IMR-90 (cell line): ENCODE measurements around the gene MYL11. TPM values are rescaled to one million over a fixed set of nuclear protein-coding genes. Genes with fewer than 3 reads are reported as not detected.

ENCODE experiments used
- ATAC-seq: fragments of 200-7000 bp; cut with Tn5 transposase; 2 replicates; pipeline ENCODE4 v1.9.1; 2020; ENCODE audit warnings: low read depth, mild to moderate bottlenecking, moderate library complexity
- BruUV-seq: library from RNA; stranded (reverse); fragments of 400-500 nt; replicated peaks from 2 replicates; lab custom pipeline; 2021; lab: Mats Ljungman, UMichigan
- CTCF ChIA-PET: fragments of 300-600 bp; formaldehyde crosslinking; extraction: SDS; loops from one replicate; lab custom pipeline; 2021; ENCODE audit warnings: antibody characterized with exemption; lab: Yijun Ruan, JAX
- POLR2A ChIA-PET: fragments of 300-600 bp; sonication (Branson Sonifier 250); formaldehyde crosslinking; loops from one replicate; lab custom pipeline; 2022; ENCODE audit warnings: antibody characterized with exemption; ENCODE audit not compliant: unreplicated experiment; lab: Charles Lee
- DNase-seq: peaks from one replicate; pipeline ENCODE4 v3.0.0; 2013
- H2AFZ ChIP-seq: replicated peaks from 2 replicates; pipeline ENCODE3; 2013; ENCODE audit warnings: low read length, mild to moderate bottlenecking; ENCODE audit not compliant: poor library complexity
- H2AK5ac ChIP-seq: 2 replicates; pipeline ENCODE4 v1.6.1; 2013; ENCODE audit warnings: low read depth, low read length, inconsistent platforms
- H2AK9ac ChIP-seq: replicated peaks from 2 replicates; pipeline ENCODE3; 2013; ENCODE audit warnings: mild to moderate bottlenecking, low read depth, low read length, moderate library complexity; ENCODE audit not compliant: poor library complexity
- H2BK120ac ChIP-seq: 2 replicates; pipeline ENCODE4 v1.6.1; 2013; ENCODE audit warnings: low read depth, low read length, inconsistent platforms
- H2BK15ac ChIP-seq: 3 replicates; pipeline ENCODE4 v1.6.1; 2013; ENCODE audit warnings: low read depth, low read length, inconsistent platforms
- H2BK20ac ChIP-seq: 2 replicates; pipeline ENCODE4 v1.6.1; 2013; ENCODE audit warnings: low read depth, mild to moderate bottlenecking, inconsistent platforms, low read length, moderate library complexity
- H2BK5ac ChIP-seq: 2 replicates; pipeline ENCODE4 v1.6.1; 2013; ENCODE audit warnings: mild to moderate bottlenecking, low read depth, low read length, inconsistent platforms; ENCODE audit not compliant: poor library complexity, severe bottlenecking
- H3K14ac ChIP-seq: replicated peaks from 2 replicates; pipeline ENCODE4 v1.6.1; 2013; ENCODE audit warnings: low read depth, low read length, inconsistent platforms
- H3K18ac ChIP-seq: 2 replicates; pipeline ENCODE4 v1.6.1; 2013; ENCODE audit warnings: low read depth, low read length, control low read depth
- H3K23ac ChIP-seq: 2 replicates; pipeline ENCODE4 v1.6.1; 2013; ENCODE audit warnings: low read depth, low read length, inconsistent platforms
- H3K27ac ChIP-seq: 2 replicates; pipeline ENCODE4 v1.5.1; 2013; ENCODE audit warnings: mild to moderate bottlenecking, control low read depth, low read length; ENCODE audit not compliant: insufficient read depth
- H3K27me3 ChIP-seq: 2 replicates; pipeline ENCODE4 v1.6.1; 2013; ENCODE audit warnings: low read length; ENCODE audit not compliant: control insufficient read depth, insufficient read depth
- H3K36me3 ChIP-seq: 2 replicates; pipeline ENCODE4 v1.6.1; 2013; ENCODE audit warnings: low read length, mixed read lengths; ENCODE audit not compliant: control insufficient read depth, insufficient read depth
- H3K4ac ChIP-seq: 2 replicates; pipeline ENCODE4 v1.6.1; 2013; ENCODE audit warnings: low read depth, low read length, inconsistent platforms
- H3K4me1 ChIP-seq: 2 replicates; pipeline ENCODE4 v1.6.1; 2013; ENCODE audit warnings: low read length, mixed read lengths; ENCODE audit not compliant: control insufficient read depth, insufficient read depth
- H3K4me2 ChIP-seq: 2 replicates; pipeline ENCODE4 v1.6.1; 2013; ENCODE audit warnings: low read depth, mild to moderate bottlenecking, control low read depth, low read length, moderate library complexity
- H3K4me3 ChIP-seq: 2 replicates; pipeline ENCODE4 v1.5.1; 2013; ENCODE audit warnings: low read depth, mild to moderate bottlenecking, control low read depth, low read length, moderate library complexity; ENCODE audit not compliant: insufficient read depth
- H3K56ac ChIP-seq: 2 replicates; pipeline ENCODE4 v1.6.1; 2013; ENCODE audit warnings: low read length, inconsistent platforms; ENCODE audit not compliant: insufficient read depth; ENCODE audit errors: extremely low read depth
- H3K79me1 ChIP-seq, 2 experiments: 2 replicates each; pipeline ENCODE4 v1.6.1; 2013; ENCODE audit warnings: low read length in 2 of 2, inconsistent platforms in 1 of 2, low read depth in 1 of 2
- H3K9ac ChIP-seq: 2 replicates; pipeline ENCODE4 v1.6.1; 2013; ENCODE audit warnings: low read depth, low read length, control low read depth
- H3K9me1 ChIP-seq: 2 replicates; pipeline ENCODE4 v1.6.1; 2013; ENCODE audit warnings: low read length, inconsistent platforms; ENCODE audit not compliant: insufficient read depth
- H3K9me3 ChIP-seq: 2 replicates; pipeline ENCODE4 v1.6.1; 2013; ENCODE audit warnings: low read length; ENCODE audit not compliant: control insufficient read depth, insufficient read depth
- H4K20me1 ChIP-seq: 2 replicates; pipeline ENCODE4 v1.6.1; 2013; ENCODE audit warnings: low read length, inconsistent platforms; ENCODE audit not compliant: insufficient read depth
- H4K5ac ChIP-seq: 2 replicates; pipeline ENCODE4 v1.6.1; 2013; ENCODE audit warnings: mild to moderate bottlenecking, low read depth, low read length, control low read depth
- H4K8ac ChIP-seq, 2 experiments: 2 replicates each; pipeline ENCODE4 v1.6.1; 2013; ENCODE audit warnings: low read depth in 2 of 2, low read length in 2 of 2, control low read depth in 1 of 2, inconsistent platforms in 1 of 2
- H4K91ac ChIP-seq: 2 replicates; pipeline ENCODE4 v1.6.1; 2013; ENCODE audit warnings: low read depth, low read length, inconsistent platforms; ENCODE audit not compliant: insufficient read depth
- BHLHE40 ChIP-seq: fragments of 150-350 bp; IDR thresholded peaks from 2 replicates; pipeline ENCODE4 v1.6.1; 2016; ENCODE audit warnings: mild to moderate bottlenecking, low read depth, low read length
- CEBPB ChIP-seq: IDR thresholded peaks from 2 replicates; pipeline ENCODE4 v1.6.1; 2012; ENCODE audit warnings: low read depth, low read length, improper control_type of control experiment
- CHD1 ChIP-seq: IDR thresholded peaks from 2 replicates; pipeline ENCODE4 v1.6.1; 2012; ENCODE audit warnings: low read depth, low read length, improper control_type of control experiment
- FOS ChIP-seq: fragments of 150-350 bp; IDR thresholded peaks from 2 replicates; pipeline ENCODE4 v1.6.1; 2016; ENCODE audit warnings: low read depth, low read length
- MAFK ChIP-seq: IDR thresholded peaks from 2 replicates; pipeline ENCODE4 v1.6.1; 2012; ENCODE audit warnings: low read depth, low read length, improper control_type of control experiment
- MAZ ChIP-seq: IDR thresholded peaks from 2 replicates; pipeline ENCODE4 v1.6.1; 2012; ENCODE audit warnings: low read depth, mild to moderate bottlenecking, low read length, improper control_type of control experiment, moderate library complexity, borderline replicate concordance
- MXI1 ChIP-seq: IDR thresholded peaks from 2 replicates; pipeline ENCODE4 v1.6.1; 2012; ENCODE audit warnings: low read depth, mild to moderate bottlenecking, low read length, moderate library complexity, borderline replicate concordance
- NFE2L2 ChIP-seq: fragments of 150-350 bp; IDR thresholded peaks from 2 replicates; pipeline ENCODE4 v1.6.1; 2016; ENCODE audit warnings: low read depth, mild to moderate bottlenecking, low read length
- POLR2A ChIP-seq: IDR thresholded peaks from 2 replicates; pipeline ENCODE4 v1.6.1; 2012; ENCODE audit warnings: mild to moderate bottlenecking, low read depth, low read length
- RAD21 ChIP-seq: IDR thresholded peaks from 2 replicates; pipeline ENCODE4 v1.6.1; 2012; ENCODE audit warnings: low read length, improper control_type of control experiment
- RCOR1 ChIP-seq: IDR thresholded peaks from 2 replicates; pipeline ENCODE4 v1.6.1; 2012; ENCODE audit warnings: mild to moderate bottlenecking, low read length, improper control_type of control experiment; ENCODE audit not compliant: insufficient replicate concordance
- RFX5 ChIP-seq: IDR thresholded peaks from 2 replicates; pipeline ENCODE4 v1.8.0; 2012; ENCODE audit warnings: low read depth, mild to moderate bottlenecking, low read length, moderate library complexity
- SMC3 ChIP-seq: fragments of 150-350 bp; IDR thresholded peaks from 2 replicates; pipeline ENCODE4 v1.6.1; 2016; ENCODE audit warnings: low read depth, mild to moderate bottlenecking, antibody characterized with exemption, low read length, moderate library complexity
- WGBS, 2 experiments: methylation state at CpG; one replicate each; pipeline versions ENCODE4 v1.1.5 to v1.1.7; 2013; ENCODE audit warnings: missing lambda C conversion rate in 2 of 2; ENCODE audit not compliant: insufficient read length in 1 of 2; ENCODE audit errors: extremely low coverage in 2 of 2; 5-methylcytosine and 5-hydroxymethylcytosine counted together
- dilution Hi-C: fragments of 300-500 bp; cut with HindIII; formaldehyde crosslinking; loops from one replicate; pipeline ENCODE4 v1.14.3; 2018; ENCODE audit warnings: low sequenced_read_pairs; ENCODE audit not compliant: unreplicated experiment
- in situ Hi-C: fragments of 300-500 bp; cut with MboI; formaldehyde crosslinking; loops from 3 replicates; pipeline ENCODE4 v1.14.3; 2019; ENCODE audit warnings: low sequenced_read_pairs, inconsistent platforms, mixed read lengths
- intact Hi-C: fragments of 100-400 bp; cut with micrococcal nuclease; formaldehyde crosslinking; loops from 2 replicates; pipeline ENCODE4 v1.10.0; 2022
- polyA plus RNA-seq, 3 experiments: library from polyadenylated mRNA; depleted of rRNA; stranded (reverse); fragments of >200 nt; gene quantifications; 2 replicates each; pipeline ENCODE4 v1.2.3, GENCODE V29; 2012; ENCODE audit warnings: low replicate concordance in 1 of 3
- total RNA-seq: library from RNA; depleted of rRNA; stranded (reverse); fragments of >200 nt; gene quantifications from 2 replicates; pipeline ENCODE4 v1.2.3, GENCODE V29; 2012
- TF ChIP-seq, protein P1 (sequence below): fragments of 150-350 bp; IDR thresholded peaks from 2 replicates; pipeline ENCODE4 v1.6.1; 2016; ENCODE audit warnings: low read depth, mild to moderate bottlenecking, low read length, moderate library complexity, borderline replicate concordance
- TF ChIP-seq, protein P2 (sequence below): fragments of 150-350 bp; IDR thresholded peaks from 2 replicates; pipeline ENCODE4 v1.6.1; 2017; ENCODE audit warnings: mild to moderate bottlenecking, antibody characterized with exemption, low read length, low read depth
- TF ChIP-seq, protein P3 (sequence below): conservative IDR thresholded peaks from 2 replicates; pipeline ENCODE4 v1.5.1; 2012; ENCODE audit warnings: mild to moderate bottlenecking, low read depth, low read length, improper control_type of control experiment

The MYL11 gene
- total and polyA plus RNA-seq, 2 of the 4 experiments (the other 2 are of a cell fraction) = 1.1 TPM; not detected in 1

DNA sequence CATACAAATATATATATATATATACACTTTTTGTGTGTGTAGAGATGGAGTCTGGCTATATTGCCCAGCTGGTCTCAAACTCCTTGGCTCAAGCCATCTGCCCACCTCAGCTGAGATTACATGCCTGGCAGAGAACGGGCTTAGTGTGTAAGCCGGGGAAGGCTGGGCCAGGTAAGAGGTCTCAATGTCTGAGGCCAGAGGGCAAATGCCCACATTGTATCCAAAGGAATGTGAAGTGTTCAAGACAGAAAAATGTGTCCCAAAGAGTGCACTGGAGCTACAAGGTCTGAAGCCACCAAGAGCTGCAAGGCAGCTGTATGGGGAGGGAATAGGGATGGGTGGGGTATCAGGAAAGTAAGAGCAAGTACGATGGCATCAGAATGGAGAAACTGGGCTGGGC, 28.3 kb upstream of the MYL11 start:
- DNase-seq (no peak), ATAC-seq (no peak)
- ChIA-PET CTCF (no interaction called here), POLR2A (no interaction called here)
- Histone ChIP-seq H3K4me2 (no peak overlapping the region), H2BK5ac (no peak overlapping the region), H3K4ac (no peak overlapping the region), H3K14ac (no peak overlapping the region), H3K36me3 (peaks cover 8% of the 10 kb centered on the region), H2BK120ac (no peak overlapping the region), H3K27me3 (no peaks in the 10 kb centered on the region), H4K5ac (no peak overlapping the region), H2AK9ac (no peak overlapping the region), H4K20me1 (0 out of 2 replicates have a peak, but pooled peaks cover 6% of the 10 kb centered on the region), H3K27ac (no peak overlapping the region), H3K4me3 (no peak overlapping the region), H4K91ac (no peak overlapping the region), H2BK15ac (no peak overlapping the region), H3K9ac (no peak overlapping the region), H3K4me1 (no peaks in the 10 kb centered on the region), H3K9me1 (no peaks in the 10 kb centered on the region), H3K18ac (no peak overlapping the region), H3K56ac (no peak overlapping the region), H3K9me3 (no peaks in the 10 kb centered on the region), H4K8ac (no peak overlapping the region), H3K23ac (no peak overlapping the region), H2AK5ac (no peak overlapping the region; the same call in 1 of the 2 replicates), H2AFZ (no peak overlapping the region), H3K79me1 (peaks cover 0 to 19% of the 10 kb centered on the region in 2 experiments; a peak in 2 of 4 replicates), H2BK20ac (no peak overlapping the region)
- no TSS peak for BruUV-seq
- TF ChIP-seq CHD1 (no peak), RCOR1 (no peak), SMC3 (no peak), MAFK (no peak), FOS (no peak), MAZ (no peak), POLR2A (no peak), CEBPB (no peak), RFX5 (no peak), NFE2L2 (no peak), MXI1 (no peak), BHLHE40 (no peak), RAD21 (no peak)
- TF ChIP-seq, protein P1, sequence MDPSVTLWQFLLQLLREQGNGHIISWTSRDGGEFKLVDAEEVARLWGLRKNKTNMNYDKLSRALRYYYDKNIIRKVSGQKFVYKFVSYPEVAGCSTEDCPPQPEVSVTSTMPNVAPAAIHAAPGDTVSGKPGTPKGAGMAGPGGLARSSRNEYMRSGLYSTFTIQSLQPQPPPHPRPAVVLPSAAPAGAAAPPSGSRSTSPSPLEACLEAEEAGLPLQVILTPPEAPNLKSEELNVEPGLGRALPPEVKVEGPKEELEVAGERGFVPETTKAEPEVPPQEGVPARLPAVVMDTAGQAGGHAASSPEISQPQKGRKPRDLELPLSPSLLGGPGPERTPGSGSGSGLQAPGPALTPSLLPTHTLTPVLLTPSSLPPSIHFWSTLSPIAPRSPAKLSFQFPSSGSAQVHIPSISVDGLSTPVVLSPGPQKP = no peak
- TF ChIP-seq, protein P2, sequence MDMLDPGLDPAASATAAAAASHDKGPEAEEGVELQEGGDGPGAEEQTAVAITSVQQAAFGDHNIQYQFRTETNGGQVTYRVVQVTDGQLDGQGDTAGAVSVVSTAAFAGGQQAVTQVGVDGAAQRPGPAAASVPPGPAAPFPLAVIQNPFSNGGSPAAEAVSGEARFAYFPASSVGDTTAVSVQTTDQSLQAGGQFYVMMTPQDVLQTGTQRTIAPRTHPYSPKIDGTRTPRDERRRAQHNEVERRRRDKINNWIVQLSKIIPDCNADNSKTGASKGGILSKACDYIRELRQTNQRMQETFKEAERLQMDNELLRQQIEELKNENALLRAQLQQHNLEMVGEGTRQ = no peak
- TF ChIP-seq, protein P3, sequence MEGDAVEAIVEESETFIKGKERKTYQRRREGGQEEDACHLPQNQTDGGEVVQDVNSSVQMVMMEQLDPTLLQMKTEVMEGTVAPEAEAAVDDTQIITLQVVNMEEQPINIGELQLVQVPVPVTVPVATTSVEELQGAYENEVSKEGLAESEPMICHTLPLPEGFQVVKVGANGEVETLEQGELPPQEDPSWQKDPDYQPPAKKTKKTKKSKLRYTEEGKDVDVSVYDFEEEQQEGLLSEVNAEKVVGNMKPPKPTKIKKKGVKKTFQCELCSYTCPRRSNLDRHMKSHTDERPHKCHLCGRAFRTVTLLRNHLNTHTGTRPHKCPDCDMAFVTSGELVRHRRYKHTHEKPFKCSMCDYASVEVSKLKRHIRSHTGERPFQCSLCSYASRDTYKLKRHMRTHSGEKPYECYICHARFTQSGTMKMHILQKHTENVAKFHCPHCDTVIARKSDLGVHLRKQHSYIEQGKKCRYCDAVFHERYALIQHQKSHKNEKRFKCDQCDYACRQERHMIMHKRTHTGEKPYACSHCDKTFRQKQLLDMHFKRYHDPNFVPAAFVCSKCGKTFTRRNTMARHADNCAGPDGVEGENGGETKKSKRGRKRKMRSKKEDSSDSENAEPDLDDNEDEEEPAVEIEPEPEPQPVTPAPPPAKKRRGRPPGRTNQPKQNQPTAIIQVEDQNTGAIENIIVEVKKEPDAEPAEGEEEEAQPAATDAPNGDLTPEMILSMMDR = no peak
- dilution Hi-C loops = no loop called here
- intact Hi-C loops = no loop called here
- in situ Hi-C loops = no loop called here
- 93% methylated on average over 3 of the region's 3 CpGs; no CpG with 5 or more reads in 1 of the 2 experiments for WGBS, 2 experiments
